LNCAP (cell line): Measurements from ENCODE around the gene PRRT4.

Source experiments
- TF ChIP-seq, protein P1 (sequence below): fragments of 450-650 bp; IDR thresholded peaks from 2 replicates; pipeline ENCODE4 v1.5.1; 2017; ENCODE audit warnings: mild to moderate bottlenecking

Gene PRRT4

DNA sequence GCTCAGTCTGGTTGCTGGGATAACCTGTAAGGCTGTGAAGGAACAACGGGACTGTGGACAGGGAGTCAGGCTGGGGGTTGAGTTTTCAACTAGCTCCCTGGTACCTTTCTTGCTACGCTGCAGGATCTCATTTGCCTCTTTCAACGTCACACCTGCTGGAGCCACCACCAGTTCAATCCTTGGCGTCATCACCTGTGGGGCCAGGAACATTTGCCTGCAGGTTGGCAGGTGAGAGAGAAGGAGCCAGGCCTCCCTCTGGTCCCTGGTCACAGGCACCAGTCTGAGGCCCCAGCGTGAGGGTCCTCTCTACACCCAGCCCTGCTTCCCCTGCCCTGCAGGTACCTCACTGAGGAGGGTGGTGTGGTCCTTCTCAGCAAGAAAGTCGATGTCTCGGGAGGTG, 38.5 kb upstream of the PRRT4 start:
- TF ChIP-seq, protein P1, sequence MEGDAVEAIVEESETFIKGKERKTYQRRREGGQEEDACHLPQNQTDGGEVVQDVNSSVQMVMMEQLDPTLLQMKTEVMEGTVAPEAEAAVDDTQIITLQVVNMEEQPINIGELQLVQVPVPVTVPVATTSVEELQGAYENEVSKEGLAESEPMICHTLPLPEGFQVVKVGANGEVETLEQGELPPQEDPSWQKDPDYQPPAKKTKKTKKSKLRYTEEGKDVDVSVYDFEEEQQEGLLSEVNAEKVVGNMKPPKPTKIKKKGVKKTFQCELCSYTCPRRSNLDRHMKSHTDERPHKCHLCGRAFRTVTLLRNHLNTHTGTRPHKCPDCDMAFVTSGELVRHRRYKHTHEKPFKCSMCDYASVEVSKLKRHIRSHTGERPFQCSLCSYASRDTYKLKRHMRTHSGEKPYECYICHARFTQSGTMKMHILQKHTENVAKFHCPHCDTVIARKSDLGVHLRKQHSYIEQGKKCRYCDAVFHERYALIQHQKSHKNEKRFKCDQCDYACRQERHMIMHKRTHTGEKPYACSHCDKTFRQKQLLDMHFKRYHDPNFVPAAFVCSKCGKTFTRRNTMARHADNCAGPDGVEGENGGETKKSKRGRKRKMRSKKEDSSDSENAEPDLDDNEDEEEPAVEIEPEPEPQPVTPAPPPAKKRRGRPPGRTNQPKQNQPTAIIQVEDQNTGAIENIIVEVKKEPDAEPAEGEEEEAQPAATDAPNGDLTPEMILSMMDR, result no peak

GRCh38 chr7:128398841-128399135, 37.3 kb upstream of the PRRT4 start:
- TF ChIP-seq, protein P1, result no peak

DNA sequence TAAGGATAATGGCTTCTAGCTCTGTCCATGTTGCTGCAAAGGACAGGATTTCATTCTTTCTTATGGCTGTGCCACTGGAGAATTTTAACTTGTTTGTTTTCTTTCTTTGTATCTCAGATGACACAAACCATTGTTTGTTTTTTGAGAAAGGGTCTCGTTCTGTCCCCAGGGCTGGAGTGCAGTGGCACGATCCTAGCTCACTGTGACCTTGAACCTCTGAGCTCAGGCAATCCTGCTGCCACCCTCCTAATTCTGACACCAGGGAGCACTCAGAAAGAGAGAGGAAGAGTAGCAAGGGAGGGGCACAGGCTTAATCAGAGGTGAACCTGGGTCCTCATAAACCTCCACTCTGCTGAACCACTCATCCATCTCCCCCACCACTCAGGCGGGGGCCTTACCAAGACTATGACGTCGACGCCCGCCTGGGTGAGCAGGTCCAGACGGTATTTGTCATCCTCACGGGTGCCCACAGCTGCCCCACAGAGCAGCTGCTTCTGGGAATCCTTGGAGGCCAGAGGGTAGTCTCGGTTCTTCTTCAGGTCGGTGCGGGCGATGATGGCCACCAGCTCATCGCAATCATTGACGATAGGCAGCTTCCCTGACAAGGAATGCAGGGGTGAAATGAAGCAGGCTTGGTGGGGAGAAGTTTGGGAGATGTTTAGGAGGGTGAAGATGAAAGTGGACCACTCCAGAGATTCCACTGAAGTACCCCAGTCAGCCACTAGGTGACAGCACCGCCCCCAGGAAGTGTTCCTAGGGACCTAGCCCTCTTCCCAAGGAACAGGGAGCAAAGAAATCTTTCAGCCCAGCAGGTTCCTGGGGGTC, 36.7 kb upstream of the PRRT4 start:
- TF ChIP-seq, protein P1, result peak; percentile 92

DNA sequence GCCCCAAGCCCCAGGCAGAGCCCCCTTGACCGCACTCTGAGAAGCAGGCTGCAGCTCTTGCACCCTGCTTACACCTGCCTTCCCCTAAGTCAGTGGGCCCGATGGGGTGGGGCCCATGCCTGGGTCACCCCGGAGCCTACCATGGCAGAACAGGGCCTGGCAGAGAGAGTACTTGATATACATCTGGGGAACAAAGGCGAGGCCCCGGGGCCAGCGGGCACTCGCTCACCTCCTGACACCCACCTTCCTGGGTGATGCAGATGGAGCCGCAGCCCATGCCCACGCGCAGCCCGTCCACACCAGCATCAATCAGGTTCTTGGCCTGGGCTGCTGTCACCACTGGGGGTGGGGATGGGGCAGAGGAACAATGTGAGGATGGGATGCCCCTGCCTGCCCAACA, 34.9 kb upstream of the PRRT4 start:
- TF ChIP-seq, protein P1, result no peak

- TF ChIP-seq, protein P1, result no peak
Measured at GRCh38 chr7:128395748-128396147, 34.3 kb upstream of the PRRT4 start.

- TF ChIP-seq, protein P1, result no peak
Measured at GRCh38 chr7:128394904-128395496, 33.5 kb upstream of the PRRT4 start.

DNA sequence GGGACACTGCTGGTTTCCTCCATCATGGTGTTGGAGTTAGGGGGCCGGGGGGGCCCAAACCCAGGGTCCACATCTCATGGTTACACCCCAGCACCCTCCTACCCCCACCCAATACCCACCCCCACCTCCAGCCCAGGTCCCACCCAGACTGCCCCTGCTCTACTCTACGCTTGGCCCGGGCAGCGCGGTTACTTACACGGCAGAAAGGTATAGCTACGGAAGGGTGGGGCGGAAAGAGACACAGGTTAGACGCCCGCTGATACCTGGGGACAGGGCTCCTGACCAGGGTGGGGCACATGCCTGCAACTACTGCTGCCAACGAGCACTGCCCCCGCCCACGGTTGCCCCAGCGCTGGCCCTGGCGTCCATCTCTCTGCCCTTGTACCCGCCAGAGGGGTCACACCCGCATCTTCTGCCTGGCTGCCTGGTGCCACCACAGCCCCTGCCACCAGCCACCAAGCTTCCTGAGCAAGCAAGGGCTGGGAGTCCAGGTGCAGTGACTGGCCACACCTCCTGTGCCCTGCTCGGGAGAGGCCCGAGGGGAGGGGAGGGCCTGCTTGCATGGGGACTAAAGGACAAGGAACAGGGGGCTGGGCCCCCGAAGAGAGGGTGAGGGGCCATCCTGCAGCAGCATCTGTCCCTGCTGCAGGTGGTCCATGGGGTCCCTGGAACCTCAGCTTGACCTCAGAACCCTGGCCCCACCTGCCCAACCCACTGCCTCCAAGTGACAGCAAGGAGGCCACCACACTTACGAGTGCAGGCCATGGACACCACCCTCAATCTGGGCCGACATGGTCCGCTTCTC, 32.2 kb upstream of the PRRT4 start:
- TF ChIP-seq, protein P1, result no peak
